Sigmoid colon (tissue), 7 donors: ENCODE measurements around the gene PTPN2. TPM values are rescaled to one million over a fixed set of nuclear protein-coding genes. Genes with fewer than 3 reads are reported as not detected.

Source experiments
- DNase-seq: peaks from one replicate; pipeline ENCODE4 v3.0.0-alpha.2; 2019
- H3K27ac ChIP-seq, 4 donors: fragments of 200-600 bp; sonication (generic); one replicate each; pipeline ENCODE4 v1.5.1; 2016 to 2019; ENCODE audit warnings: mild to moderate bottlenecking in 1 of 4
- H3K27me3 ChIP-seq, 3 donors: fragments of 200-600 bp; sonication (generic); one replicate each; pipeline ENCODE4 v1.5.1; 2019; ENCODE audit warnings: mild to moderate bottlenecking in 1 of 3
- H3K36me3 ChIP-seq, 4 donors: fragments of 200-600 bp; sonication (generic); one replicate each; pipeline ENCODE4 v1.5.1; 2016 to 2019
- H3K4me1 ChIP-seq, 4 donors: fragments of 200-600 bp; sonication (generic); one replicate each; pipeline ENCODE4 v1.5.1; 2017 to 2019
- H3K4me3 ChIP-seq, 4 donors: fragments of 200-600 bp; sonication (generic); one replicate each; pipeline ENCODE4 v1.5.1; 2017 to 2019; ENCODE audit warnings: mild to moderate bottlenecking in 2 of 4, moderate library complexity in 1 of 4
- H3K9me3 ChIP-seq, 4 donors: fragments of 200-600 bp in 3 of 4; sonication (generic) in 3 of 4; one replicate each; pipeline versions ENCODE4 v1.5.1 to v1.6.1; 2013 to 2019
- CTCF ChIP-seq, 4 experiments: fragments of 450-650 bp in 3 of 4; fragments of 200-600 bp in 1 of 4; IDR thresholded peaks; one replicate each; pipeline ENCODE4 v1.5.1; 2016 to 2019; ENCODE audit warnings: antibody characterized with exemption in 4 of 4, mild to moderate bottlenecking in 3 of 4, moderate library complexity in 2 of 4
- EP300 ChIP-seq, 4 donors: sonication (generic); formaldehyde crosslinking; IDR thresholded peaks; one replicate each; pipeline ENCODE4 v1.6.1; 2017; ENCODE audit warnings: antibody characterized with exemption in 4 of 4
- POLR2A ChIP-seq, 2 donors: fragments of 450-650 bp; IDR thresholded peaks; one replicate each; pipeline ENCODE4 v1.6.1; 2016; ENCODE audit warnings: antibody characterized with exemption in 2 of 2, mild to moderate bottlenecking in 2 of 2, moderate library complexity in 2 of 2
- POLR2AphosphoS5 ChIP-seq, 4 donors: sonication (generic); formaldehyde crosslinking; IDR thresholded peaks; one replicate each; pipeline ENCODE4 v1.6.1; 2017; ENCODE audit warnings: antibody characterized with exemption in 4 of 4
- WGBS, 2 donors: extraction: QIAGEN DNeasy Blood & Tissue Kit; methylation state at CpG; one replicate each; pipeline ENCODE4 v1.1.7; 2013; 5-methylcytosine and 5-hydroxymethylcytosine counted together
- intact Hi-C: fragments of 100-400 bp; cut with DNase I; formaldehyde crosslinking; loops from one replicate; pipeline ENCODE4 v1.15.1; 2023
- polyA plus RNA-seq, 3 donors: library from polyadenylated mRNA; stranded (reverse); fragments of 200-250 nt; gene quantifications; one replicate each; pipeline ENCODE4 v1.2.3, GENCODE V29; 2013
- total RNA-seq, 4 donors: library from RNA; depleted of rRNA; stranded (reverse); fragments of >200 nt; gene quantifications; one replicate each; pipeline ENCODE4 v1.1.0, GENCODE V29; 2016
- donor health status: healthy with polysubstance abuse.
- donor health status: Bipolar disorder and iron deficiency.
- donor health status: healthy.

Gene PTPN2
- total and polyA plus RNA-seq, 7 donors, result 20.0 to 43.1 (median 31.0) TPM

- no peaks in the 10 kb centered on the region for H3K4me1 ChIP-seq
- intact Hi-C loops, result no loop called here
- H3K9me3 ChIP-seq, result no peaks in the 10 kb centered on the region
- no peak overlapping the region for H3K4me3 ChIP-seq
- 12 to 68% methylated on average over 12 of the region's 12 CpGs for WGBS, 2 donors
- no peaks in the 10 kb centered on the region for H3K27me3 ChIP-seq
- no peak for DNase-seq
- H3K36me3 ChIP-seq, result no peaks in the 10 kb centered on the region
- TF ChIP-seq POLR2AphosphoS5 (IDR thresholded peaks at IDR 0.05), result no peak
- no peak for TF ChIP-seq POLR2A (IDR thresholded peaks at IDR 0.05)
- TF ChIP-seq EP300 (IDR thresholded peaks at IDR 0.05), result no peak
- TF ChIP-seq CTCF (IDR thresholded peaks at IDR 0.05), result no peak
- no peak overlapping the region for H3K27ac ChIP-seq
Measured at GRCh38 chr18:12868576-12868975, 15.5 kb downstream of the PTPN2 start.

- 83 to 85% methylated on average over 7 of the region's 7 CpGs for WGBS, 2 donors
- intact Hi-C loops, result no loop called here
Measured at GRCh38 chr18:12867441-12868123, 16.5 kb downstream of the PTPN2 start.

GRCh38 chr18:12863687-12864216 lies 20.3 kb downstream of the PTPN2 start:
- intact Hi-C loops, result no loop called here
- TF ChIP-seq POLR2A (IDR thresholded peaks at IDR 0.05), result no peak
- TF ChIP-seq POLR2AphosphoS5 (IDR thresholded peaks at IDR 0.05), result no peak
- no peak for TF ChIP-seq EP300 (IDR thresholded peaks at IDR 0.05)
- no peak for TF ChIP-seq CTCF (IDR thresholded peaks at IDR 0.05)
- Histone ChIP-seq H3K9me3 (no peaks in the 10 kb centered on the region), H3K27me3 (no peaks in the 10 kb centered on the region), H3K36me3 (no peaks in the 10 kb centered on the region), H3K4me1 (no peaks in the 10 kb centered on the region), H3K27ac (no peak overlapping the region), H3K4me3 (no peak overlapping the region)
- DNase-seq, result no peak
- 81 to 93% methylated on average over 3 of the region's 3 CpGs for WGBS, 2 donors

More at GRCh38 chr18:12867441-12868123, 16.5 kb downstream of the PTPN2 start:
- no peak for DNase-seq
- H3K4me1 ChIP-seq, result no peaks in the 10 kb centered on the region
- H3K27ac ChIP-seq, result no peak overlapping the region
- no peaks in the 10 kb centered on the region for H3K9me3 ChIP-seq
- no peak overlapping the region for H3K4me3 ChIP-seq
- no peaks in the 10 kb centered on the region for H3K36me3 ChIP-seq
- no peak for TF ChIP-seq CTCF (IDR thresholded peaks at IDR 0.05)
- no peak for TF ChIP-seq POLR2A (IDR thresholded peaks at IDR 0.05)
- TF ChIP-seq EP300 (IDR thresholded peaks at IDR 0.05), result no peak
- TF ChIP-seq POLR2AphosphoS5 (IDR thresholded peaks at IDR 0.05), result no peak
- no peaks in the 10 kb centered on the region for H3K27me3 ChIP-seq

- Histone ChIP-seq H3K36me3 (no peaks in the 10 kb centered on the region), H3K9me3 (no peaks in the 10 kb centered on the region), H3K4me3 (no peak overlapping the region), H3K27ac (no peak overlapping the region), H3K4me1 (no peaks in the 10 kb centered on the region), H3K27me3 (no peaks in the 10 kb centered on the region)
- intact Hi-C loops, result no loop called here
- no peak for DNase-seq
- TF ChIP-seq POLR2A (IDR thresholded peaks at IDR 0.05) (no peak), POLR2AphosphoS5 (IDR thresholded peaks at IDR 0.05) (no peak), CTCF (IDR thresholded peaks at IDR 0.05) (no peak), EP300 (IDR thresholded peaks at IDR 0.05) (no peak)
- 63 to 86% methylated on average over 2 of the region's 2 CpGs for WGBS, 2 donors
Measured at GRCh38 chr18:12862874-12863482, 21.1 kb downstream of the PTPN2 start.
